ENCODE measurements around the gene NPAT.

Gene NPAT

GRCh38 chr11:108246308-108246707, 23.9 kb upstream of the NPAT start:
- Histone ChIP-seq H2AFZ (ENCODE audit: low read depth, low read length) (no peak overlapping the region), H4K8ac (ENCODE audit: low read length) (no peak overlapping the region), H3K27me3 (ENCODE audit: control insufficient read depth in 1 of 2, insufficient read depth in 1 of 2, low read length in 2 of 2) (no peaks in the 10 kb centered on the region), H3K36me3 (ENCODE audit: control insufficient read depth in 1 of 2, insufficient read depth in 2 of 2, low read depth in 1 of 2, low read length in 2 of 2) (peaks cover 9 to 87% of the 10 kb centered on the region in 2 experiments), H3K4me1 (ENCODE audit: control insufficient read depth, insufficient read depth, low read depth, low read length) (no peaks in the 10 kb centered on the region), H3K9me3 (ENCODE audit: control insufficient read depth, low read length) (no peaks in the 10 kb centered on the region), H3K4me3 (ENCODE audit: insufficient read depth in 1 of 2, low read depth in 1 of 2, low read length in 2 of 2) (no peak overlapping the region), H2AK5ac (ENCODE audit: low read length, severe bottlenecking) (no peak overlapping the region), H3K27ac (ENCODE audit: low read length, poor library complexity, severe bottlenecking) (no peak overlapping the region), H2BK12ac (ENCODE audit: low read length in 2 of 2) (no peak overlapping the region), H3K79me1 (replicated peaks; ENCODE audit: low read length, poor library complexity, severe bottlenecking) (peaks cover 9% of the 10 kb centered on the region), H3K4me2 (ENCODE audit: low read length, poor library complexity, severe bottlenecking) (no peak overlapping the region), H3K23ac (ENCODE audit: low read length in 2 of 2) (no peak overlapping the region), H3K14ac (ENCODE audit: low read length in 2 of 2) (no peak overlapping the region), H2BK5ac (ENCODE audit: low read depth, low read length, poor library complexity, severe bottlenecking) (no peak overlapping the region), H4K91ac (ENCODE audit: low read length) (no peak overlapping the region), H2BK15ac (ENCODE audit: low read depth, poor library complexity, severe bottlenecking) (no peak overlapping the region), H2BK120ac (ENCODE audit: low read depth, low read length) (no peak overlapping the region), H3K4ac (ENCODE audit: low read depth in 1 of 2, low read length in 2 of 2) (no peak overlapping the region), H3K9ac (ENCODE audit: low read length) (no peak overlapping the region), H3K18ac (ENCODE audit: low read depth in 1 of 2, low read length in 2 of 2) (no peak overlapping the region)
- 86% methylated on average over 3 of the region's 3 CpGs for WGBS
- no peak for DNase-seq

DNA sequence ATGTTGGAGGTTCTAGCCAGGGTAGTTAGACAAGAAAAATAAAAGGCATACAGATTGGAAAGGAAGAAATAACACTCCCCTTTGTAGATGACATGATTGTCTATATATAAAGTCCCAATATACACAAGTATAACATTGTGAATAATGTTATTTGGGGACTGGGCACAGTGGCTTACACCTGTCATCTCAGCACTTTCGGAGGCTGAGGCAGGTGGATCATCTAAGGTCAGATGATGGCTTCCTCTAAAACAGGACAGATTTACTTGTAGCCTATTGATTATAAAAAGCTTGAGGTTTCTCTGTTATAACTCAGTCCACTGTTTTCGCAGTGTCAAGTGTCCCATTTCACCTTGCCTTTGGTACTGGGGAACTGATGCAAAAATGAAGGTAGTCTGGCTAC, 20.0 kb upstream of the NPAT start:
- no peak overlapping the region for H2BK5ac ChIP-seq (ENCODE audit: low read depth, low read length, poor library complexity, severe bottlenecking)
- H2BK15ac ChIP-seq (ENCODE audit: low read depth, poor library complexity, severe bottlenecking): no peak overlapping the region
- no peak overlapping the region for H3K14ac ChIP-seq (ENCODE audit: low read length in 2 of 2)
- no peak overlapping the region for H3K27ac ChIP-seq (ENCODE audit: low read length, poor library complexity, severe bottlenecking)
- no peak overlapping the region for H4K91ac ChIP-seq (ENCODE audit: low read length)
- H2BK120ac ChIP-seq (ENCODE audit: low read depth, low read length): no peak overlapping the region
- no peak overlapping the region for H4K8ac ChIP-seq (ENCODE audit: low read length)
- H3K18ac ChIP-seq (ENCODE audit: low read depth in 1 of 2, low read length in 2 of 2): no peak overlapping the region
- H3K27me3 ChIP-seq (ENCODE audit: control insufficient read depth in 1 of 2, insufficient read depth in 1 of 2, low read length in 2 of 2): no peaks in the 10 kb centered on the region
- H3K9ac ChIP-seq (ENCODE audit: low read length): no peak overlapping the region
- no peak overlapping the region for H2AK5ac ChIP-seq (ENCODE audit: low read length, severe bottlenecking)
- peaks cover 9% of the 10 kb centered on the region for H3K79me1 ChIP-seq (replicated peaks; ENCODE audit: low read length, poor library complexity, severe bottlenecking)
- H3K4me3 ChIP-seq (ENCODE audit: insufficient read depth in 1 of 2, low read depth in 1 of 2, low read length in 2 of 2): no peak overlapping the region
- no peaks in the 10 kb centered on the region for H3K4me1 ChIP-seq (ENCODE audit: control insufficient read depth, insufficient read depth, low read depth, low read length)
- H3K9me3 ChIP-seq (ENCODE audit: control insufficient read depth, low read length): no peaks in the 10 kb centered on the region
- no peak overlapping the region for H3K4me2 ChIP-seq (ENCODE audit: low read length, poor library complexity, severe bottlenecking)
- WGBS: 92% methylated on average over 2 of the region's 2 CpGs
- H3K23ac ChIP-seq (ENCODE audit: low read length in 2 of 2): no peak overlapping the region
- no peak for DNase-seq
- H2BK12ac ChIP-seq (ENCODE audit: low read length in 2 of 2): no peak overlapping the region
- H3K4ac ChIP-seq (ENCODE audit: low read depth in 1 of 2, low read length in 2 of 2): no peak overlapping the region
- H3K36me3 ChIP-seq (ENCODE audit: control insufficient read depth in 1 of 2, insufficient read depth in 2 of 2, low read depth in 1 of 2, low read length in 2 of 2): peaks cover 3 to 80% of the 10 kb centered on the region in 2 experiments
- H2AFZ ChIP-seq (ENCODE audit: low read depth, low read length): no peak overlapping the region

DNA sequence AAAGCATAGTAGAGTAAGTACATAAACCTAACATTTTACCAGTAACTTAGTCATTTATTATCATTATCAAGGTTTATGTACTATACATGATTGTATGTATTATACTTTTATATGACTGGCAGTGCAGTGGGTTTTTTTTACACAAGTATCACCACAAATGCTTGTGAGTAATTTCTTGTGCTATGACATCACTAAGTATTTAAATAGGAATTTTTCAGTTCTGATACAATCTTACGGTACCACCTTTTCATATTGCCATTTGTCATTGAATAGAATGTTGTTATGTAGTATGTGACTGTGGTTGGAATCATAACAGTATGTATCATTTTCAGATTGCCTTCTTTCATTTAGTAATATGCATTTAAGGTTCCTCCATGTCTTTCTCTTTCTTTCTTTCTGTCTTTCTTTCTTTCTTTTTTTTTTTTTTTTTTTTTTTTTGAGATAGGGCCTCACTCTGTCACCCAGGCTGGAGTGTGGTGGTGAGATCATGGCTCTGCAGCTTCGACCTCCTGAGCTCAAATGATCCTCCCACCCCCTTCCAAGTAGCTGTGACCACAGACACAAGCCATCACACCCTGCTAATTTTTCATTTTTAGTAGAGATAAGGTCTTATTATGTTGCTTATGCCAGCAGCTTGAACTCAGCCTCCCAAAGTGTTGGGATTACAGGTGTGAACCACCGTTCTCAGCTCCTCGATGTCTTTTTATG, 19.0 kb upstream of the NPAT start:
- Histone ChIP-seq H3K9ac (ENCODE audit: low read length) (no peak overlapping the region), H4K91ac (ENCODE audit: low read length) (no peak overlapping the region), H3K4me3 (ENCODE audit: insufficient read depth in 1 of 2, low read depth in 1 of 2, low read length in 2 of 2) (no peak overlapping the region), H3K27ac (ENCODE audit: low read length, poor library complexity, severe bottlenecking) (no peak overlapping the region), H3K9me3 (ENCODE audit: control insufficient read depth, low read length) (no peaks in the 10 kb centered on the region), H3K14ac (ENCODE audit: low read length in 2 of 2) (no peak overlapping the region), H3K27me3 (ENCODE audit: control insufficient read depth in 1 of 2, insufficient read depth in 1 of 2, low read length in 2 of 2) (no peaks in the 10 kb centered on the region), H2AK5ac (ENCODE audit: low read length, severe bottlenecking) (no peak overlapping the region), H3K4me2 (ENCODE audit: low read length, poor library complexity, severe bottlenecking) (no peak overlapping the region), H2BK15ac (ENCODE audit: low read depth, poor library complexity, severe bottlenecking) (no peak overlapping the region), H3K4me1 (ENCODE audit: control insufficient read depth, insufficient read depth, low read depth, low read length) (no peaks in the 10 kb centered on the region), H2BK12ac (ENCODE audit: low read length in 2 of 2) (no peak overlapping the region), H4K8ac (ENCODE audit: low read length) (no peak overlapping the region), H2AFZ (ENCODE audit: low read depth, low read length) (no peak overlapping the region), H3K18ac (ENCODE audit: low read depth in 1 of 2, low read length in 2 of 2) (no peak overlapping the region), H2BK5ac (ENCODE audit: low read depth, low read length, poor library complexity, severe bottlenecking) (no peak overlapping the region), H3K23ac (ENCODE audit: low read length in 2 of 2) (no peak overlapping the region), H3K79me1 (replicated peaks; ENCODE audit: low read length, poor library complexity, severe bottlenecking) (peaks cover 10% of the 10 kb centered on the region), H3K36me3 (ENCODE audit: control insufficient read depth in 1 of 2, insufficient read depth in 2 of 2, low read depth in 1 of 2, low read length in 2 of 2) (peaks cover 3 to 80% of the 10 kb centered on the region in 2 experiments), H2BK120ac (ENCODE audit: low read depth, low read length) (no peak overlapping the region), H3K4ac (ENCODE audit: low read depth in 1 of 2, low read length in 2 of 2) (no peak overlapping the region)
- WGBS: 100% methylated on average over 2 of the region's 4 CpGs
- no peak for DNase-seq

DNA sequence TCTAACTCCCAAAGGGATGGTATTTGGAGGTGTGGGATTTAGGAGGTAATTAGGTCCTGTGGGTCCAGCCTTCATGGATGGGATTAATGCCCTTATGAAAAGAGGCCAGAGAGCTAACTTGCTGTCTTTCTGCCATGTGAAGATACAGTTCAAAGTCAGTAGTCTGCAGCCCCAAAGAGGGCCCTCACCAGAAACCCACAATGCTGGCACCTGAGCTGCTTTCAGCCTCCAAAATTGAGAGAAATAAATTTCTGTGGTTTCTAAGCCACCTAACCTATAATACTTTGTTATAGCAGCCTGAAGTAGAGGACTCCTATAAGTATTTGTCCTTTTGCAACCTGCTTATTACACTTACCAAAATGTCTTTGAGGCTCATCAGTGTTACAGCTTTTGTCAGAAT, 16.6 kb upstream of the NPAT start:
- H3K4me3 ChIP-seq (ENCODE audit: insufficient read depth in 1 of 2, low read depth in 1 of 2, low read length in 2 of 2): no peak overlapping the region
- no peak overlapping the region for H3K4ac ChIP-seq (ENCODE audit: low read depth in 1 of 2, low read length in 2 of 2)
- no peak overlapping the region for H2BK12ac ChIP-seq (ENCODE audit: low read length in 2 of 2)
- no peak overlapping the region for H4K8ac ChIP-seq (ENCODE audit: low read length)
- no peak overlapping the region for H2AK5ac ChIP-seq (ENCODE audit: low read length, severe bottlenecking)
- no peak overlapping the region for H3K23ac ChIP-seq (ENCODE audit: low read length in 2 of 2)
- H3K4me1 ChIP-seq (ENCODE audit: control insufficient read depth, insufficient read depth, low read depth, low read length): no peaks in the 10 kb centered on the region
- H4K91ac ChIP-seq (ENCODE audit: low read length): no peak overlapping the region
- H2BK5ac ChIP-seq (ENCODE audit: low read depth, low read length, poor library complexity, severe bottlenecking): no peak overlapping the region
- no peak overlapping the region for H3K4me2 ChIP-seq (ENCODE audit: low read length, poor library complexity, severe bottlenecking)
- no peak overlapping the region for H3K14ac ChIP-seq (ENCODE audit: low read length in 2 of 2)
- H3K9me3 ChIP-seq (ENCODE audit: control insufficient read depth, low read length): no peaks in the 10 kb centered on the region
- H2BK120ac ChIP-seq (ENCODE audit: low read depth, low read length): no peak overlapping the region
- no peak overlapping the region for H3K18ac ChIP-seq (ENCODE audit: low read depth in 1 of 2, low read length in 2 of 2)
- no peak overlapping the region for H2BK15ac ChIP-seq (ENCODE audit: low read depth, poor library complexity, severe bottlenecking)
- peaks cover 16% of the 10 kb centered on the region for H3K79me1 ChIP-seq (replicated peaks; ENCODE audit: low read length, poor library complexity, severe bottlenecking)
- no peak for DNase-seq
- no peak overlapping the region for H3K27ac ChIP-seq (ENCODE audit: low read length, poor library complexity, severe bottlenecking)
- peaks cover 11 to 83% of the 10 kb centered on the region in 2 experiments for H3K36me3 ChIP-seq (ENCODE audit: control insufficient read depth in 1 of 2, insufficient read depth in 2 of 2, low read depth in 1 of 2, low read length in 2 of 2)
- H3K9ac ChIP-seq (ENCODE audit: low read length): no peak overlapping the region
- no peaks in the 10 kb centered on the region for H3K27me3 ChIP-seq (ENCODE audit: control insufficient read depth in 1 of 2, insufficient read depth in 1 of 2, low read length in 2 of 2)
- no peak overlapping the region for H2AFZ ChIP-seq (ENCODE audit: low read depth, low read length)
